Activated CD4-positive, alpha-beta memory T cell treated with anti-CD3 and anti-CD28 coated beads for 36 hours (primary cell): ENCODE data around the gene AMPH. TPM values are rescaled to one million over a fixed set of nuclear protein-coding genes. Genes with fewer than 3 reads are reported as not detected.

Source experiments
- CTCF ChIA-PET: fragments of 350-600 bp; sonication (Branson Sonifier 250); formaldehyde crosslinking; loops from one replicate; lab custom pipeline; 2021; ENCODE audit warnings: antibody characterized with exemption, inconsistent platforms; lab: Charles Lee
- POLR2A ChIA-PET: fragments of 350-600 bp; sonication (Branson Sonifier 250); formaldehyde crosslinking; loops from one replicate; lab custom pipeline; 2021; ENCODE audit warnings: antibody characterized with exemption; lab: Charles Lee
- DNase-seq: peaks from one replicate; pipeline ENCODE4 v3.0.0-alpha.2; 2020
- H3K27ac Mint-ChIP-seq: one replicate; pipeline ENCODE4 v1.8.0; 2021; ENCODE audit warnings: mixed read lengths
- H3K27me3 Mint-ChIP-seq: one replicate; pipeline ENCODE4 v1.8.0; 2021; ENCODE audit warnings: mixed read lengths
- H3K36me3 Mint-ChIP-seq: one replicate; pipeline ENCODE4 v1.8.0; 2021; ENCODE audit warnings: mixed read lengths
- H3K4me1 Mint-ChIP-seq: one replicate; pipeline ENCODE4 v1.8.0; 2021; ENCODE audit warnings: low read depth, mixed read lengths
- H3K4me3 Mint-ChIP-seq: one replicate; pipeline ENCODE4 v1.8.0; 2021; ENCODE audit warnings: mild to moderate bottlenecking, mixed read lengths
- H3K9me3 Mint-ChIP-seq: one replicate; pipeline ENCODE4 v1.8.0; 2021; ENCODE audit warnings: mixed read lengths
- intact Hi-C: fragments of 100-400 bp; cut with micrococcal nuclease; formaldehyde crosslinking; loops from one replicate; pipeline ENCODE4 v1.15.1; 2023
- total RNA-seq, 2 experiments: library from RNA; stranded (reverse); gene quantifications; one replicate each; pipeline ENCODE4 v1.2.3, GENCODE V29; 2021

AMPH gene
- total RNA-seq, 2 experiments from 2014 or later: not detected

DNA sequence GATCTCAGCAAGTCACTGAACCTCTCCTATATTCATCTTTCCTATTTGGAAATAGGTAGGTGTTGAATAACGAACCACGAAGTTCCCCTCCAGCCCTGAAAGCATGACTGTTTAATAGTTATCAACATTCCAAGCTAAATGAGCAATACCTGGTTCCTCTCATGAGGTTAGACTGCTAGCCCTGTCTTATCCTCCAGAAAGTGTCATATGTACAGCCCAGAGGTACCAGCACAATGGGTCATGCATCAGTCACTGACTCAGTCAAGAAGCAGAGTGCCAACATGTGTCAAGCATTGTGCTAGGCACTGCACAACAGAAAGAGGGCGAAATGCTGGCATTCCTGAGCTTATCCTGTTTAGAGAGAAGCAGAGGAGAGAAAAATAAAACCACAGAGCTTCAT is 70.0 kb downstream of the AMPH start:
- CTCF ChIA-PET: no interaction called here
- intact Hi-C loops: no loop called here

DNA sequence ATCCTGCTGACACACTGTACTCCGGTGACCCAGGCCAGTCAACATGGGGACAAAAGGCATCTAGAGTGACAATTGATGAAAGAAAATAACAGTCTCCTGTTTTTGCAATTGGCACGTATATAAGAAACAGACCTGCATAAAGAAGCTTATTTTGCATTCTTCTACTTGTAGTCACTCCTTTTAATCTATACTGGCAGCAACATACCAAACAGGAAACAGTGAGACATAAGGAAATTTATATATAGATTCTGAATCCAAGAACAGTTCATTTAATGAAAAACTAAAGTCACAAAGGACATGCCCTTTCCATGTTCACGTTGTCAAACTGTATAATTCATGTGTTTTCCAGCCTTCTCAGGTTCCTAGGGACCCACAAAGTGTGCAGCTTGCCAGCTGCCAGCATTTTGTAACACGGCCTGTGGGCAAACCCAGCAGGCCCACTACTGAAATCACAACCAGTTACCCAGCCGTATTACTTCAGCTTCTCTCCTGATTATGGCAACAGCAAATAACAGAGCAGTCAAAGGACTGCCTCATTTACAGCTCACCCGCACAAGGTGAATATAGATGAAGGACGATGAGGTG is 72.3 kb downstream of the AMPH start:
- no peak overlapping the region for H3K4me3 Mint-ChIP-seq
- no peaks in the 10 kb centered on the region for H3K9me3 Mint-ChIP-seq
- H3K27me3 Mint-ChIP-seq: peaks cover 7% of the 10 kb centered on the region
- no peaks in the 10 kb centered on the region for H3K4me1 Mint-ChIP-seq
- ChIA-PET POLR2A (no interaction called here), CTCF (no interaction called here)
- DNase-seq: no peak
- no peaks in the 10 kb centered on the region for H3K36me3 Mint-ChIP-seq
- H3K27ac Mint-ChIP-seq: no peak overlapping the region
- intact Hi-C loops: no loop called here

More for the DNA sequence above, 70.0 kb downstream of the AMPH start:
- no peaks in the 10 kb centered on the region for H3K36me3 Mint-ChIP-seq
- DNase-seq: no peak
- no peak overlapping the region for H3K4me3 Mint-ChIP-seq
- no peaks in the 10 kb centered on the region for H3K4me1 Mint-ChIP-seq
- POLR2A ChIA-PET: no interaction called here
- H3K27me3 Mint-ChIP-seq: no peaks in the 10 kb centered on the region
- H3K27ac Mint-ChIP-seq: no peak overlapping the region
- no peaks in the 10 kb centered on the region for H3K9me3 Mint-ChIP-seq

DNA sequence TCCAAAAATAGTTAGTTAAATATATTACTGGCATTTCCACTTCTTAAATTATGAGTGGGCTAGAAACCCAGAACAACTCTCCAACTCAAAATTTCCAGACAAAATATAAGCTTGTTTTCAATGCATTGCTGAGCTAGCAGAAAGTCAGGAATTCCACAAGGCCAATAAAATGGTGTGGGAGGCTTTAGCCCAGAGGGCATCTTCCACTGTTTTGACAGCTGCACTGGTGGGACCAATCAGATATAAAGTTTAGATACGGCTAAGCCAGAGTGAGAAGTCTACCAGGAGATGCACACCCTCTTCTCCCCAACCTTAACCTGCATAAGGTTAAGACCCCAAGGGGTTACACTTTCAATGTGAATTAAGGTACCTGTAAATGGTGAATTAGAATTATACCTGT is 76.6 kb downstream of the AMPH start:
- H3K36me3 Mint-ChIP-seq: no peaks in the 10 kb centered on the region
- POLR2A ChIA-PET: no interaction called here
- CTCF ChIA-PET: no interaction called here
- H3K4me1 Mint-ChIP-seq: no peaks in the 10 kb centered on the region
- DNase-seq: no peak
- intact Hi-C loops: no loop called here
- H3K9me3 Mint-ChIP-seq: no peaks in the 10 kb centered on the region
- H3K27ac Mint-ChIP-seq: no peak overlapping the region
- peaks cover 15% of the 10 kb centered on the region for H3K27me3 Mint-ChIP-seq
- no peak overlapping the region for H3K4me3 Mint-ChIP-seq

DNA sequence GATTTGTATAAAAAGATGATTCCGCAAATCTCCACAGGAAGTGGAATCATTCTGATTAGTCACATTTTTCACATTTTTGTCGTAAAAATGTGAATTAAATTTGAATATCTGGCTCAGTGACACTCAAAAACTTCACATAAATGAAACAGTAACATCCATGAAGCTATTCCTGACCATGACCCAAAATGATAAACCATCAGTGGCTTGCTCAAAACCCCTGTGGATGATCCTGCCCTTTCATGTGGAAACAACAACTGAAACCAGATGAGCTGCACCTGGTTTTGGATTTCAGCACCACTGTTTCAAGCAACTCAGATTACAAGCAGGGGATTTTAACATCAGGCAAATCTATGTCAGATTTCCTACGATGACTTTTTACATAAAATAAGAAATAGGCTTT is 80.3 kb downstream of the AMPH start:
- no peaks in the 10 kb centered on the region for H3K4me1 Mint-ChIP-seq
- H3K9me3 Mint-ChIP-seq: no peaks in the 10 kb centered on the region
- H3K4me3 Mint-ChIP-seq: no peak overlapping the region
- no peak overlapping the region for H3K27ac Mint-ChIP-seq
- no peaks in the 10 kb centered on the region for H3K36me3 Mint-ChIP-seq
- intact Hi-C loops: no loop called here
- CTCF ChIA-PET: no interaction called here
- DNase-seq: no peak
- peaks cover 18% of the 10 kb centered on the region for H3K27me3 Mint-ChIP-seq
- POLR2A ChIA-PET: no interaction called here

DNA sequence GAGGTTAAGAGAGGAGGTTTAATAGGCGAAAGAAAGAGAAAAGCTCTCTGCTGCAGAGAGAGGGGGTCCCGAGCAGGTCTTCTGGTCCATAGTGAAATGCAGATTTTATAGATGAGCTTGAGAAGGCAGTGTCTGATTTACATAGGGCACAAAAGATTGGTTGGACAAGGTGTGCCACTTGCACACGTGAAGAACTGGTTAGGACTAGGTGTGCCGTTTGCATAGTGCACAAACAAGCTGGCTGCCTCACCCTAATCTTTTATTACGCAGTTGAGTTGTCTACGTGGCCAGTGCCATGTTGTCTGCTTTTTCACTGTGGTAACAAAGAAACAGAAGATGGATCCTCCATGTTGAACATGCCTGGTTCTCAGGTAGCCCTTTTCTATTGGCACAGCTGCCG is 82.6 kb downstream of the AMPH start:
- H3K9me3 Mint-ChIP-seq: no peaks in the 10 kb centered on the region
- no peak overlapping the region for H3K27ac Mint-ChIP-seq
- no peaks in the 10 kb centered on the region for H3K36me3 Mint-ChIP-seq
- H3K4me1 Mint-ChIP-seq: no peaks in the 10 kb centered on the region
- intact Hi-C loops: no loop called here
- ChIA-PET POLR2A (no interaction called here), CTCF (no interaction called here)
- peaks cover 11% of the 10 kb centered on the region for H3K27me3 Mint-ChIP-seq
- no peak for DNase-seq
- no peak overlapping the region for H3K4me3 Mint-ChIP-seq

DNA sequence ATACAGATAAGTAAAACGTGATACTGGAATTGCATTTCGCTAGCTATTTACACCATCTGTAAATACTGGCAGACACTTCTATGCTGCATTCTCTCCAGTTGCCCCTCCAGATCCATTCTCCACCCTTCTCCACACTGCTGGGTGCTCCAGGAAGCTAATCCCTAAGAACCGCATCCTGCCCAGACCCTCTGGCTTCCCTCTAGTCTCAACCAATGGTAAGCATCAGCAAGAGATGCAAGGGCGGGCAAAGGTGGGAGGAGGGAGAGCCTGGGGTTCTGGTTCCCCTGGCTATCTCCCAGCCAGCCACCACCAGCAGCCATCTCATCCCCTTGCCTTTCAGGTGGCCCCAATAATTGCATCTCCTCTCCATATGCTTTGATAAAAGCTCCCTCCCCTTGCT is 84.4 kb downstream of the AMPH start:
- Mint-ChIP-seq H3K36me3 (no peaks in the 10 kb centered on the region), H3K4me1 (no peaks in the 10 kb centered on the region), H3K27me3 (peaks cover 11% of the 10 kb centered on the region), H3K27ac (no peak overlapping the region), H3K4me3 (no peak overlapping the region), H3K9me3 (no peaks in the 10 kb centered on the region)
- intact Hi-C loops: no loop called here
- no peak for DNase-seq
- ChIA-PET CTCF (no interaction called here), POLR2A (no interaction called here)

DNA sequence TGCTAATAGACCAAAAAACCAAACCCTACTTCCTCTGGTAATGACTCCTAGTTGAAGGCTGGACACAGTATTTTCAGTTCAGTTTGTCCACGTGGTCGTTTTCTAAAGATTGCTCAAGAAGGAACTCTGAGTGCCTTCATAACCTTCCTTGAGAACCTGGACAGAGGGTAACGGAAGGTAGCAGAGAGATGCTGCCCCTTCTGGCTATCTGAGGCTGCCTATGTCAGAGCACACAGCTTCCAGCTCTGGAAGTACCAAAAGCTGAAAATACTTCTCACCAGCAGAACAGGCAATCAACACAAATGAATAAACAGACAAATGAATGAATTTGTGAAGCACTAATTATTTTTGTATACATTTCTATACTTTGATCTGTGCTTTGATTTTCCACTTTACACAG is 85.2 kb downstream of the AMPH start:
- H3K9me3 Mint-ChIP-seq: no peaks in the 10 kb centered on the region
- no peaks in the 10 kb centered on the region for H3K36me3 Mint-ChIP-seq
- ChIA-PET POLR2A (no interaction called here), CTCF (interaction anchor here (0.6 kb wide), 1 partner anchor 8 kb away, joined by 3 read pairs; no protein-coding TSS in a partner anchor)
- intact Hi-C loops: no loop called here
- H3K27ac Mint-ChIP-seq: no peak overlapping the region
- peaks cover 11% of the 10 kb centered on the region for H3K27me3 Mint-ChIP-seq
- H3K4me1 Mint-ChIP-seq: no peaks in the 10 kb centered on the region
- H3K4me3 Mint-ChIP-seq: no peak overlapping the region
- no peak for DNase-seq

DNA sequence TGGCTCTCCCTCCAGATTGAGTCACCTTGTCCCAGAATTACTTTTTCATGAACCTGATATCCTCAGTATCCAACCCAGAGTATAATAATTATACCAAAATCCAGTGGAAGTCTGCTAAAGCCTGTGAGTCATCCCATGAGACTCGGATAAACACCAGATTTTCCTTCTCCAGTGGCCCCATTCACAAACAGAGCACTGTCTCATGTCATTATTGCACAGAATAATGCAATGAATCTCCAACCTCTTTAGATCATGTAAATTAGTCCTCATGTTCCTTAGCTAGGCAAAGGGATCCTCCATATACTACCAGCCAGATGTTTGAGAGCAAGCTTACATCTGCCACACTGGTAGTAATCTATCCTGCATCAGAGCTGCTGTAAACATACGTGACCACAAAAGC is 89.0 kb downstream of the AMPH start:
- no peak overlapping the region for H3K27ac Mint-ChIP-seq
- POLR2A ChIA-PET: no interaction called here
- intact Hi-C loops: no loop called here
- no peaks in the 10 kb centered on the region for H3K36me3 Mint-ChIP-seq
- DNase-seq: no peak
- peaks cover 2% of the 10 kb centered on the region for H3K27me3 Mint-ChIP-seq
- CTCF ChIA-PET: interaction anchor here (1.5 kb wide), 1 partner anchor 143 kb away, joined by 3 read pairs; no protein-coding TSS in a partner anchor
- H3K9me3 Mint-ChIP-seq: no peaks in the 10 kb centered on the region
- H3K4me1 Mint-ChIP-seq: peaks cover 6% of the 10 kb centered on the region
- H3K4me3 Mint-ChIP-seq: no peak overlapping the region

DNA sequence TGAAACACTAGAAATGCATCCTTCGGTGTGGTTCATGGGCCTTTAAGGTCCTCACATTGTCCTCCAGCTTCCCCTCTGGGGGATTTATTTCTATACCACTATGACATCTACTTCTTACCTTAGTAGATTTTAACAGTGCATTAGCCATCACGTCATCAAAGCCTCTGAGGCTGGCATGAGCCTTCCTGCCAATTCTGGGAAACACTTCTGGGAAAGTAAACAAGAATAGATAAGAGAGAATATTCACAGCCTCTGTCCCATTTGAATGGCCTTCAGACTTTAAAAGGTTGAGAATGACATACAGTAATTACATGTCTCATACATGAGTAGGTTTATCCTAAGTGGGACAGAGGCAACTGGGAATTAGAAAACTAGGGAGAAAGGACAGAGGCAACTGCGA is 89.7 kb downstream of the AMPH start:
- no peaks in the 10 kb centered on the region for H3K9me3 Mint-ChIP-seq
- ChIA-PET CTCF (interaction anchor here (1.5 kb wide), 1 partner anchor 143 kb away, joined by 3 read pairs; no protein-coding TSS in a partner anchor), POLR2A (no interaction called here)
- peaks cover 6% of the 10 kb centered on the region for H3K4me1 Mint-ChIP-seq
- no peaks in the 10 kb centered on the region for H3K27me3 Mint-ChIP-seq
- H3K4me3 Mint-ChIP-seq: no peak overlapping the region
- no peak overlapping the region for H3K27ac Mint-ChIP-seq
- no peak for DNase-seq
- intact Hi-C loops: no loop called here
- H3K36me3 Mint-ChIP-seq: no peaks in the 10 kb centered on the region

DNA sequence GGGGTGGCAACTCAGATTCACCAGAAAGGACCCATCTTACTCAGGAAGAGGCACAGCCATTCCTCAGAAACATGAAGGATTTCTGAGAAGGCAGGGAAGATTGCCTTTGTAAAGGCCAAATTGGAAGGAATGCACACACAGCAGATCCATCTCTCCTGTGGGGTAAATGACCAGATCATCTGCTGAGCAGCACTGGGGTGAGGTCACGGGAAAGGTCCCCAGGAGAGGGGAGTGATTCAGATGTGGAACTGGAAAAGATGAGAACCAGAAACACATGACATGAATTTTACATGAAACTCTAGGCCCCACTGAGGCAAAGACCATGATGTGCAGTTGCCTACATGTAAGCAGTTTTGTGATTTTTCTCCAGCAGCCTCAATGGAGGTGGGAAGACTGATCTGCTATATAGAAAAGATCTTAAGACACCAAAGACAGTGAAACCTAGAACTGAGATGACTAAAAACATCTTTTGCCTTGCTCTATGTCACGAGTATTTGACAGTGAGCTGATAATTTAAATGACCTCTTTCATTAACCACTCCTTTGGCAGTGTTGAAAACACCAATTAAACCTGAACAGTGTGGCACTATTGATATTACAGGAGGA is 91.6 kb downstream of the AMPH start:
- intact Hi-C loops: loop anchor here (10.0 kb wide), 1 partner anchor 145 kb away; no protein-coding TSS in a partner anchor
- H3K4me3 Mint-ChIP-seq: no peak overlapping the region
- H3K9me3 Mint-ChIP-seq: no peaks in the 10 kb centered on the region
- H3K27me3 Mint-ChIP-seq: no peaks in the 10 kb centered on the region
- H3K4me1 Mint-ChIP-seq: peaks cover 6% of the 10 kb centered on the region
- CTCF ChIA-PET: no interaction called here
- no peak overlapping the region for H3K27ac Mint-ChIP-seq
- no peaks in the 10 kb centered on the region for H3K36me3 Mint-ChIP-seq
- no peak for DNase-seq
- POLR2A ChIA-PET: no interaction called here

DNA sequence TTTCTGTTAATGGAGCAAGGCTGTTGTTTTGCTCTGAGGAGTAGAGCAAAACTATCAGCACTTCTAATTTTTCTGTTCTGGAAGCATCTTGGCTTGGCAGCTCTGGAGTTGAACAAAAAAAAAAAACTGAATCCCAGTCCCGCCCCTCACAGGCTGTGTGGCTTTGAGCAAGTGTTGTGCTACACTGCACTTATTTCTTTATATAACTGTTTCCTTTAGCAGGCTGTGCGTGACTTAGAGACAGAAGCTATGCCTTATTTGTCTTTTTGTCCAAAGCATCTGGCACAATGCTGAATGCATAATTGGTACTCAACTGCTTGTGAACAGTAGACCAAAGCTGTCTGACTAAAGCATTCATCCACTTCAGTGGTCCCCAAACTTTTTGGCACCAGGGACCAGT is 96.1 kb downstream of the AMPH start:
- peaks cover 6% of the 10 kb centered on the region for H3K4me1 Mint-ChIP-seq
- H3K9me3 Mint-ChIP-seq: no peaks in the 10 kb centered on the region
- H3K36me3 Mint-ChIP-seq: no peaks in the 10 kb centered on the region
- no peak for DNase-seq
- ChIA-PET POLR2A (no interaction called here), CTCF (no interaction called here)
- peaks cover 5% of the 10 kb centered on the region for H3K27me3 Mint-ChIP-seq
- intact Hi-C loops: loop anchor here (10.0 kb wide), 1 partner anchor 140 kb away; no protein-coding TSS in a partner anchor
- no peak overlapping the region for H3K4me3 Mint-ChIP-seq
- H3K27ac Mint-ChIP-seq: no peak overlapping the region

DNA sequence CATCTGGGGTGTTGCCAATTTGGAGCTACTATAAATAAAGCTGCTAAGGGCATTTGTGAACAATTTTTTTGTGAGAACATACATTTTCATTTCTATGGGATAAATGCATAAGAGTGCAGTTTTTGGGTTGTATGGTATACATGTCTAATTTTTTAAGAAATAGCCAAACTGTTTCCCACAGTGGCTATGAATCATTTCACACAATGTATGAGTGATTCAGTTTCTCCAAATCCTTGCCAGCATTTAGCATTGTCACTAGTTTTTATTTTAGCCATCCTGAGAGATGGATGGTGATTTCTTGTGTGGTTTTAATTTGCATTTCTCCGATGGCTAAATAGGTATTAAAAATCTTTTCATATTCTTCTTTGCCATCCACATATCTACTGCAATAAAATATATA is 105.3 kb downstream of the AMPH start:
- Mint-ChIP-seq H3K4me1 (no peaks in the 10 kb centered on the region), H3K4me3 (no peak overlapping the region), H3K9me3 (no peaks in the 10 kb centered on the region), H3K27me3 (peaks cover 3% of the 10 kb centered on the region), H3K27ac (no peak overlapping the region), H3K36me3 (no peaks in the 10 kb centered on the region)
- ChIA-PET CTCF (no interaction called here), POLR2A (no interaction called here)
- intact Hi-C loops: no loop called here
- no peak for DNase-seq

DNA sequence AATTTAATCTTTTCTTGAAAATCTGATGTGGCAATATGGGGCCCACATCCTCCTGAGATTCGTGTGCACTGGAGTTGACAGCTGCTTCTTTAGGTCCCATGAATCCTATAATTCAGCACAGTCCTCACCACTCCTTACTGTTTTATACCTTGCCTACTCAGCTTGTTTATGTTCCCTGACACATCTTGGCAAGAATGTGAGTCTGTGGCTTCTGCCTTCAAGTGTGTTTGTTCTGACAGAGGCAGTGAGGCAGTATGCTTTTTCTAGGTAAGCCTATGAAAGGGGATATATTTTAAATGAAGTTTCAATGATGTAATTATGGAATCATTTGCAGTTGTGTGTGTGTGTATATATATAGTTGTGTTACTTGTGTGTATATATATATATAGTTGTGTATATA is 106.4 kb downstream of the AMPH start:
- Mint-ChIP-seq H3K9me3 (no peaks in the 10 kb centered on the region), H3K4me1 (no peaks in the 10 kb centered on the region), H3K27me3 (peaks cover 3% of the 10 kb centered on the region), H3K4me3 (no peak overlapping the region), H3K27ac (no peak overlapping the region), H3K36me3 (no peaks in the 10 kb centered on the region)
- no peak for DNase-seq
- ChIA-PET CTCF (no interaction called here), POLR2A (no interaction called here)
- intact Hi-C loops: no loop called here
